NCI-H69 (cell line): ENCODE results near the gene PLCL1.
"Not testable (repeated sequence)": the region's sequence is repeated elsewhere in the genome, so short reads cannot be mapped to it uniquely, and the experiment has no call there.

Source experiments
- DNase-seq: peaks from one replicate; lab custom pipeline; 2025; lab: John Stamatoyannopoulos, UW

Gene PLCL1

GRCh38 chr2:198000417-198000816 is 196.0 kb downstream of the PLCL1 start:
- DNase-seq: no peak

DNA sequence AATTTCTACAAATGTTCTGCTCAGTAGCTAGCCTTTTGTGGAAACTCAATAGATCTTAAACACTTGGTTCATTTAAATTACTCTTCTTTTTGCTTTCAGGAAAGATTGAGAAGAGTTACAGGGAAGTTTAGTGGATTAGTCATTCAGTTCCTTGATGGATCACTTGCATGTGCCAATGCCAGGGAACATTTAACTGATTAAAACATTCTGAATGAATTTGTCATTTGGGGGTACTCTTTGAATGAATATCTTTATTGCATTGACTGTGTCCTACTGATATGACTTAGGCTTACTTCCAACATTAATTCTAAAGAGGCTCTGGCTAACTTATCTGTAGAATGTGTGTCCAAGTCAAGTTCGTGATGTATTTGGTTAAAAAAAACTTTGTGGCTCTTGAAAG is 199.8 kb downstream of the PLCL1 start:
- DNase-seq: no peak

- no peak for DNase-seq
Observed at GRCh38 chr2:198004921-198005829, 200.8 kb downstream of the PLCL1 start.

GRCh38 chr2:198006733-198007132 is 202.3 kb downstream of the PLCL1 start:
- DNase-seq: no peak

DNA sequence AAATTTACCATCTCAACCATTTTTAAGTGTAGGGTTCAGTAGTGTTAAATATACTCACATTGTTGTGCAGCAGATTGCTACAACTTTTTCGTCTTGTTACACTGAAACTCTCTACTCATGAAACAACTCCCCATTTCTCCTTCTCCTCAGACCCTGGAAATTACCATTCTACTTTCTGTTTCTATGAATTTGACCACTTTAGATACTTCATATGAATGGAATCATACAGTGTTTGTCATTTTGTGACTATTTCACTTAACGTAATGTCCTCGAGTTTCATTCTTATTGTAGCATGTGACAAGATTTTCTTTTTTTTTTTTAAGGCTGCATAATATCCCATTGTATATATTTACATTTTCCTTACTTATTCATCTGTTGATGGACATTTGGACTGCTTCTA is 203.8 kb downstream of the PLCL1 start:
- no peak for DNase-seq

DNA sequence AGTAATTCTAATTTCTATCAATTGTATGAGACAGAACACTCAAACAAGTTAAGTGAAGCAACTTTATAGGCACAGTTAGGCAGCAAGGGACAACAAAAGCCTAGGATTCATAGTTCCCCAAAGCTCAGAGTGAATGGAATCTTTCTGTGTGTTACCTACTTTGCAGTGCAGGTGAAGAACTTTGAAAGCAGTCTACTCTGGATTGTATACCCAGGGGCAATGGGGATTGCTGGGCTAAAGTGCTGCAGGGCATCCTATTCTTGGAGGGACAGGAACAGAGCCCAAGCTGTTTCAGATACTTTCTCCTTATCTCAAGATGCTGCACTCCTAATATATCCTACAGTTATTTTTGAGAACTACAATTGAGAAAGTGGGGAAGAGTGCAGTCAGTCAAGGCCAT is 207.6 kb downstream of the PLCL1 start:
- no peak for DNase-seq

DNA sequence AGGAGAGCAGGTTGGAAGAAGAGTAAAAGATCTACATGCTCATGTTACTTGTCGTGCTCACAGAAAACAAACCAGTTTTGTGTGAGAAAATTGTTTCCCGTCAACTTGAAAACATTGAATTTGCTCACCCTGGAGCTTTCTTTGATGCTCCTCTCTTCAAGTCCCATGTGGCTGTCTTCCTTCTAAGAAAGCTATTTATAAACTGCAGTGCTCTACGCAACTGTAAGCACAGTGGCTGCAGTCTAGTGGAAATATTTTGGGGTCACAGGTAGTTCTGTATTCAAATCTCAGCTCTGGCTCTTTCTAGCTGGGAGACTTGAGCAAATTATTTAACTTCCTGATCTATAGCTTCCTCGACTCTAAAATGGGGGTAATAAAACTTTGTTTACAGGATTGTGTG is 211.8 kb downstream of the PLCL1 start:
- no peak for DNase-seq

- peak; percentile 28 for DNase-seq
Observed at GRCh38 chr2:198017068-198017467, 212.7 kb downstream of the PLCL1 start.

DNA sequence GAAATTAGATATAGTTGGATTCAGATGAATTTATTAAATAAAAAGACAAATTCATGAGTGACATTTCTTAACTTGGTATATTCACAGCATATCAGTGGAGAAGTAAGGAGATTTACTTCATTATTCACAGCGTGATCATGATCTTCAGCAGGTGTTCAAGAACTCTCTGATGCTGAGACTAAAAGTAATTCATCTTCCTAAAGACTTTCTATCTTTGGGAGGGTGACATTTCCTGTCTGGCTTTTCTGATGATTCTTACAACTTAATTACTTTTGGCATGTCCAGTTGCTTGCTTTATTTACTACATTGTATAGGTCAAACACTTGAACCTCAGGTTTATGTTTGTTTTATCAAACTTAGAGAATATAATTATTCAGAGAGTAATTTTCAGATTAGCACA is 224.6 kb downstream of the PLCL1 start:
- peak; percentile 55 for DNase-seq

- DNase-seq: not testable (repeated sequence)
Observed at GRCh38 chr2:198029576-198029975, 225.2 kb downstream of the PLCL1 start.

GRCh38 chr2:198033626-198034025 is 229.2 kb downstream of the PLCL1 start:
- DNase-seq: no peak

- no peak for DNase-seq
Observed at GRCh38 chr2:198036029-198036879, 231.9 kb downstream of the PLCL1 start.

DNA sequence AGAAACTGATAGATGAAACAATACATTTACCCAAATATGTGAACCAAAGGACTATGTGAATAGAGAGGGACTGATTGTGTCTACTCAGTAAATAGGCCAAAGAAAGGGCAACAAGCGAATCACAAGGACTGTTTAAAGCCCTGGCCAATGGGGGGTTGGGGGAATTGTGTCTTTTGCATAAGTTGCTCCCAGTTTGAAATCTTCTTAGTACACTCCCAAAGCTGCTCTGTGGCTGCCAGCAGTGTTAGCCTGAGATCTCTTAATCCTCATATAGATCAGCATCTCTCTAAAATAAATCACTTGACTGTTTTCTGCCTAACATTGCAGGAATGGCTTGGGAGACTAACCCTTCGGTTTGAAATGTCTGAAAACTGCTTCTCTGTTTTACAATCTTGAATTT is 236.4 kb downstream of the PLCL1 start:
- DNase-seq: no peak

DNA sequence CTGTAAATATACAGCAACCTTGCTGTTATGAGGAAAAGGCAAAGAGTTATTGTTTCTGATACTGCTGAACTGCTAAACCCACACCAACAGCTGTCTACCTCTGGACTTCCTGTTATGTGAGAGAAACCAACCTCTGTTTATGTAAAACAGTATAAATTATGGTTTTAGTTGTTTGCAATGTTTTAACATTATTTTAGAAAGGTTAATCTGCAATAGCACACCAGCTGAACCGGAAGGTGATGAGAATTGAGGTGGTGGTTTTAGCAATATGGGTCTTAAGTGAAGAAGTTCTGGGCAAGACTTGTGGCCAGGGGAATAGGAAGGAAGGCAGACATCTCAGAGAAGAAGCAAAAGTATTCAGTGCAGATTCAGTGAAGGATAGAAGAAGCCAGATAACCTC is 237.8 kb downstream of the PLCL1 start:
- no peak for DNase-seq

- no peak for DNase-seq
Observed at GRCh38 chr2:198044777-198045176, 240.4 kb downstream of the PLCL1 start.

DNA sequence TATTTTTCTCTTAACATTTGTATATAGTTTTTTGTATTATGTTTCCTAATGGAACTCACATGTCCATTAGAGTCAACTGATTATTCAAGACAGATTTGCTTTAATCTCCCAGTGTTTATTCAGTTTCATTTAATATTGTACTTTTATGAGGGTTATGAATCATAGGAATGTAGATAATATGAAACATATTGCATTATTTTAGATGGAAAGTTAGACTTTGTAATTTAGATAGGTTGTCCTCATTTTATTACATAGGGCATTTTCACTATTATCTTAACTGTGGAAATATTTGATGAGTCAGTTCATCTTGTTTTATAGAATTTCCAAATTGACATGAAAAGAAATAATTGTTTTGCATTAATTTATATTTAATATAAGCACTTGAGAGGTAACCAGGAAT is 240.8 kb downstream of the PLCL1 start:
- DNase-seq: no peak

DNA sequence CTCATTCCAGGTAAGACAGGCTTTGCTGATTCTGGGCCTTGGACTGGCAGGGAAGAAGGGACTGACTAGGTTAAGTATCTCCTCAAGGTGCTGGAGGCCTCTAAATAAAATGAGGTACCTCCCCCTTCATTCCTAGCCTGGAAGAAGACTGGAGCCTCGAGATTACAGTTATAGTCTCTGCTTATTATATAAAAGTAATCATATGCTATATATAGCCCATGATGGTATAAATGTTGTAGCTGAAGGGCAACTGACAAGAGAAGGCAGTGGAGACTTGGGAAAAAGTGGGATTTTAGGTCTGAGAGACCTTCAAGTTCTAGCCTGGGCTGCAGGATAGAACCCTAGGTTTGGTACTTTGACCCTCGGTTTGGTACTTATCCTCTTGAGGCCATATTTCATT is 248.3 kb downstream of the PLCL1 start:
- DNase-seq: no peak

- DNase-seq: peak; percentile 29
Observed at GRCh38 chr2:198053148-198053547, 248.8 kb downstream of the PLCL1 start.

DNA sequence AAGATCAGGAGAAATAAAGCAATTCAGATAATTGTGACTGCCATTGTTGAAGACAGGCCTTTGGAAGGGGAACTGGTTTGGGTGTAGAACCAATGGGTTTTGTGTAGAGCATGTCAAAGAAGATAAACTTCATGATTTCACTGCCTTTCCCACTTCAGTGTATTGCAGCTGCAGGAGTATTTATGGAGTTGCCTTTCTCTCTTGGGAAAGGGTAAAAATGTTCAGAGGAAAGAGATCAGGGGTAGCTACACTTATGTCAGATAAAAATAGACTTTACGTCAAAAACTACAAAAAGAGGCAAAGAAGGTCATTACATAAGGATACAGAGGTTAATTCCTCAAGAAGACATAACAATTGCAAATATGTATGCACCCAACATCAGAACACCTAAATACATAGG is 249.4 kb downstream of the PLCL1 start:
- no peak for DNase-seq

GRCh38 chr2:198054299-198054698 is 249.9 kb downstream of the PLCL1 start:
- peak; percentile 15 for DNase-seq

DNA sequence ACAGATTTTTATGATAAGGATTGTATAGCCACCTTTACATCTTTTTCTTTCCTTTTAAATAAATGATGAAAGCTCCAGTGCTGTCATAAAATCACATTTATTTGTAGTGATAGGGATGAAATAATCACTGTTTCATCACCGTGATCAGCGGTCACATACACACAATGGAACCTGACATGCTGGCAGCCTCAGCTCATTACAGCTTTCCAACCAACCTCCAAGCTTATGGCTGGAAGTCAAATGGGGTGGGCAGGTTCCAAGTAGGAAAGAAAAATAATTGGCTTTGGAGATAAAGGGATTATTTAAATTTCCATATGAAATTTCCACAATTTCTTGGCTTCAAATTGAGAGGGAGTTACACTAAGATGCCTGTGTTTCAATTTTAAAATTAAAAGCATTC is 251.3 kb downstream of the PLCL1 start:
- DNase-seq: no peak

DNA sequence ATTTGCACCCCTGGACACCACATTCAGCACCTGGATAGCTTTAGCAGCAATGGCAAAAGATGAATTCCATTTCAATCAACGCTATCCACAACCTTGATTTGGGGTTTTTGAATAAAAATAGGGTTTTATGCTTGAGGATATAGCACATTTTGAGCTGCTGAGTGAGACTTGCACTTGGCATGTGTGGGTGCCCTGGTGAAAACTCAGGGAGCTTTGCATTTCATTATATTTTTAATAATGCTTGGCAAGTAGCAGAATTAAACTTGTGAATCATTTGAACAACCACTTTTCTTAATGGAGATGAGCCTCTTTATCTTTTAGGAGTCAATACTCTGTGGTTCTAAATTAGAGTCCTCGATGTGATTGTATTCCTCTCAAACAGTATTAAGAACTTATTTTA is 252.4 kb downstream of the PLCL1 start:
- DNase-seq: no peak

DNA sequence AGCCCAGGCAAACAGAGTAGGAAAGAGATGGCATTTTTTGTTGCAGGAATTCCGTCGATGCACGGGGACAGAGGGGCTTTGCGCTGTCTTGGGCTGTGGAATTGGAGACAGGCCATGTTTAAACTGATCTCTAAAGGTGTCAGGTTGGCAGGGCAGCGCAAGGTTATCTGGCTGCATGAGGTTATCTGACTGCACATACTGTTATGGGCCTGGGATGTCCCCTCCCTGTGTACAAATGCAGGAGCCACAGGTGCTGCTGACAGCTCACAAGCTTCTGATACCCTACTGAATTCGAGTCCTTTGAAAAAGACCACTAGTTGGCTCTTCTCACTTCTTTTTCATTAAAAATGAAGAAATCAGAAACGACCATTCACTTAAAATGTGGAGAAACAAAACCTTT is 255.4 kb downstream of the PLCL1 start:
- DNase-seq: no peak
